ENCODE measurements around the gene RASSF5.

DNA sequence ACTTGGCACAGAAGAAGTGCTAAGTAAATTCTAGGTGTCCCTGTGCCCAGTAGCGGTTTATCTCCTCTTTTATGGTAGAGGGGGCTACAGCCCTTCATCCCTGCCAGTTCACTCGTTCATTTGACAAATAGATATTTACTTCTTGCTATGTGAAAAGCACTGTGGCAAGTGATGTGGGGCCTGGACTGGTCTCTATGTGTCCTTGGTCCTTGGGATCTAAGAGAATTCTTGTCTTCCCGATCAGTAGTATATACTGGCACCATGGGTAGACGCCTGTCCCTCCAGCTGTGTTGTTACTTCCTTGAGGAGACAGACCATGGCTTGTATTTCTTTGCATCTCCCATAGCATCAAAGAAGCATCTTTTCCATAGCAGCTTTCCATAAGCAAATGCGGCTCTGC lies 75.2 kb downstream of the RASSF5 start:
- TF ChIP-seq POLR2AphosphoS5 (IDR thresholded peaks at IDR 0.05; ENCODE audit: low read depth, low read length) = no peak
- TF ChIP-seq, protein P1, sequence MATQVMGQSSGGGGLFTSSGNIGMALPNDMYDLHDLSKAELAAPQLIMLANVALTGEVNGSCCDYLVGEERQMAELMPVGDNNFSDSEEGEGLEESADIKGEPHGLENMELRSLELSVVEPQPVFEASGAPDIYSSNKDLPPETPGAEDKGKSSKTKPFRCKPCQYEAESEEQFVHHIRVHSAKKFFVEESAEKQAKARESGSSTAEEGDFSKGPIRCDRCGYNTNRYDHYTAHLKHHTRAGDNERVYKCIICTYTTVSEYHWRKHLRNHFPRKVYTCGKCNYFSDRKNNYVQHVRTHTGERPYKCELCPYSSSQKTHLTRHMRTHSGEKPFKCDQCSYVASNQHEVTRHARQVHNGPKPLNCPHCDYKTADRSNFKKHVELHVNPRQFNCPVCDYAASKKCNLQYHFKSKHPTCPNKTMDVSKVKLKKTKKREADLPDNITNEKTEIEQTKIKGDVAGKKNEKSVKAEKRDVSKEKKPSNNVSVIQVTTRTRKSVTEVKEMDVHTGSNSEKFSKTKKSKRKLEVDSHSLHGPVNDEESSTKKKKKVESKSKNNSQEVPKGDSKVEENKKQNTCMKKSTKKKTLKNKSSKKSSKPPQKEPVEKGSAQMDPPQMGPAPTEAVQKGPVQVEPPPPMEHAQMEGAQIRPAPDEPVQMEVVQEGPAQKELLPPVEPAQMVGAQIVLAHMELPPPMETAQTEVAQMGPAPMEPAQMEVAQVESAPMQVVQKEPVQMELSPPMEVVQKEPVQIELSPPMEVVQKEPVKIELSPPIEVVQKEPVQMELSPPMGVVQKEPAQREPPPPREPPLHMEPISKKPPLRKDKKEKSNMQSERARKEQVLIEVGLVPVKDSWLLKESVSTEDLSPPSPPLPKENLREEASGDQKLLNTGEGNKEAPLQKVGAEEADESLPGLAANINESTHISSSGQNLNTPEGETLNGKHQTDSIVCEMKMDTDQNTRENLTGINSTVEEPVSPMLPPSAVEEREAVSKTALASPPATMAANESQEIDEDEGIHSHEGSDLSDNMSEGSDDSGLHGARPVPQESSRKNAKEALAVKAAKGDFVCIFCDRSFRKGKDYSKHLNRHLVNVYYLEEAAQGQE (IDR thresholded peaks at IDR 0.05; ENCODE audit: insufficient read depth in 1 of 2, low read depth in 2 of 2, low read length in 2 of 2) = no peak
- no peak for TF ChIP-seq TAF1 (IDR thresholded peaks at IDR 0.05; ENCODE audit: borderline replicate concordance, insufficient read depth, low read length)

Measured in PFSK-1 (cell line).